GM12874 (cell line): Measurements from ENCODE around the gene CHST3.

Source experiments
- TF ChIP-seq, protein P1 (sequence below): IDR thresholded peaks from 2 replicates; pipeline ENCODE4 v1.5.1; 2011; ENCODE audit warnings: low read depth, mild to moderate bottlenecking, control low read depth, low read length, moderate library complexity; ENCODE audit not compliant: insufficient read depth

CHST3 gene

DNA sequence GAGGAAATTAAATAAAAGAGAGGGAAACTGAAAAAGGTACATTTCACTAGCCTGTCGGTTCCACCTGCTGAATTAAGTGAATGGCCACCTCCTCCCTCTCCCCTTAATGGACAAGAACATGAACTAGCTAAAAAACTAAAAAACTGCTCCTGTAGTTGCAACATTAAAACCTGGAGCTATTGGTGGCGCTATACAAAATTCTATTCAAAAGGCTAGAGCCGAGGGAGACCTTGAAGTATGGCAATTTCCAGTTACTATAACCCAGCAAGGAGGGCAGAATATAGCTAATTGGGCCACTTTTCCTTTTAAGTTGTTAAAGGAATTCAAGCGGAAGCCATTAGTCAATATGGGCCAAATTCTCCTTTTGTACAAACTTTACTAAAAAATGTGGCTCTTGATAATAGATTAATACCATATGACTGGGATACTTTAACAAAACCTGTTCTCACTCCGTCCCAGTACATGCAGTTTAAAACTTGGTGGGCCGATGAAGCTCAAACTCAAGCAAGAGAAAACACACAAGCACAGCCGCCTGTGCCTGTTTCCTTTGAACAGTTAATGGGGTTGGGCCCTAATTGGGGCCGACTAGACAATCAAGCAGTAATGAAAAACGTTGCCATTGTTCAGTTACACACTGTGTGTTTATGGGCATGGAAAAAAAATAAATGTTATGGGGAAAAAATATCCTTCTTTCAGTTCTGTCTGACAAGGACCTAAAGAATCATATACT lies 6.5 kb upstream of the CHST3 start:
- TF ChIP-seq, protein P1, sequence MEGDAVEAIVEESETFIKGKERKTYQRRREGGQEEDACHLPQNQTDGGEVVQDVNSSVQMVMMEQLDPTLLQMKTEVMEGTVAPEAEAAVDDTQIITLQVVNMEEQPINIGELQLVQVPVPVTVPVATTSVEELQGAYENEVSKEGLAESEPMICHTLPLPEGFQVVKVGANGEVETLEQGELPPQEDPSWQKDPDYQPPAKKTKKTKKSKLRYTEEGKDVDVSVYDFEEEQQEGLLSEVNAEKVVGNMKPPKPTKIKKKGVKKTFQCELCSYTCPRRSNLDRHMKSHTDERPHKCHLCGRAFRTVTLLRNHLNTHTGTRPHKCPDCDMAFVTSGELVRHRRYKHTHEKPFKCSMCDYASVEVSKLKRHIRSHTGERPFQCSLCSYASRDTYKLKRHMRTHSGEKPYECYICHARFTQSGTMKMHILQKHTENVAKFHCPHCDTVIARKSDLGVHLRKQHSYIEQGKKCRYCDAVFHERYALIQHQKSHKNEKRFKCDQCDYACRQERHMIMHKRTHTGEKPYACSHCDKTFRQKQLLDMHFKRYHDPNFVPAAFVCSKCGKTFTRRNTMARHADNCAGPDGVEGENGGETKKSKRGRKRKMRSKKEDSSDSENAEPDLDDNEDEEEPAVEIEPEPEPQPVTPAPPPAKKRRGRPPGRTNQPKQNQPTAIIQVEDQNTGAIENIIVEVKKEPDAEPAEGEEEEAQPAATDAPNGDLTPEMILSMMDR: no peak

DNA sequence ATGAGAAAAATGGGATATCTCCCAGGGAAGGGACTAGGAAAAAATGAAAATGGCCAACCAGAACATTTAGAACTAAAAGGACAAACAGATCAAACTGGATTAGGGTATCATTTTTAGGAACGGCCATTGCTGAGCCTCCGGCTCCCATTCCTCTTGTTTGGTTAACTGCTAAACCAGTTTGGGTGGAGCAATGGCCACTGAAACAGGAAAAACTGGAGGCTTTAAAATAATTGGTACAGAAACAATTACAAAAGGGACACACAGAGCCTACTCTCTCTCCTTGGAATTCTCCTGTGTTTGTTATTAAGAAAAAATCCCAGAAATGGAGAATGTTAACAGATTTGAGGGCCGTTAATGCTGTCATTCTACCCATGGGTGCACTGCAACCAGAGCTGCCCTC lies 4.7 kb upstream of the CHST3 start:
- TF ChIP-seq, protein P1: no peak

DNA sequence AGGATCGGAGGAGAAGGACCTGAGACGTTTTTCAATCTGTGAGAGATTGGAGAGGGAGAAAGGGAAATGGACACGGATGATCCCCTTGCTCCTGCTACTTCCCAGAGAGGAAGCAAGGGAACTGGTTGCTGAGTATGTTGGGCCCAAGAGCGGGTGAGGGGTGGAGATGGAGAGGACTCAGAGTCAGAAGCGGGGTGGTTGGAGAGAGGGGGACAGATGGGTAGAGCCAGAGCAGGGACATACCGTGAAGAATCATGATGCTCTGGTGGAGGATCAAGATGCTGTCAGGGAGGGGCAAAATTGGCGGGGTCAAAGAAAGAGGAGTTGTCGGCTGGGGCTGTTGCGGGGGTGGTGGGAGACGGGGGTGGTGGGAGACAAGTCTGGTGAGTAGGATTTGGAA lies 2.4 kb upstream of the CHST3 start:
- TF ChIP-seq, protein P1: no peak

DNA sequence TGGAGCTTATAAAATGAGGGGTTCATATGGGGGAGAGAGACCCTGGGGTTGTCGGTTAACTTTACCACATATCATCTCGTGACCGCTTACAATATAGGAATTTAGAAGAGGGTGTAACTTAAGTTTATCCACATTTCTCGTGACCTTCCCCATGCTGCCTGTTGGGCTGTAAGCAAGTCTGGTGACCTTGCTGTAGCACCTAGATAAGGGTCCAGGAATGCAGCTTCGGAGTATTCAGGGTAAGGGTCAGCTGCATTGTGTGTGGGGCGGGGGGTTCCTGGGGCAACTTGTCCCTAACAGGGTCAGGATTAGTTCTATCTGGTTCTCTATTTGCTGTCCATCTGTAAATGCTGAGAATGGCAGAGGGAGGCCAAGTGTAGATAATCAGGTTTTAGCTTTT lies 1.3 kb upstream of the CHST3 start:
- TF ChIP-seq, protein P1: no peak

DNA sequence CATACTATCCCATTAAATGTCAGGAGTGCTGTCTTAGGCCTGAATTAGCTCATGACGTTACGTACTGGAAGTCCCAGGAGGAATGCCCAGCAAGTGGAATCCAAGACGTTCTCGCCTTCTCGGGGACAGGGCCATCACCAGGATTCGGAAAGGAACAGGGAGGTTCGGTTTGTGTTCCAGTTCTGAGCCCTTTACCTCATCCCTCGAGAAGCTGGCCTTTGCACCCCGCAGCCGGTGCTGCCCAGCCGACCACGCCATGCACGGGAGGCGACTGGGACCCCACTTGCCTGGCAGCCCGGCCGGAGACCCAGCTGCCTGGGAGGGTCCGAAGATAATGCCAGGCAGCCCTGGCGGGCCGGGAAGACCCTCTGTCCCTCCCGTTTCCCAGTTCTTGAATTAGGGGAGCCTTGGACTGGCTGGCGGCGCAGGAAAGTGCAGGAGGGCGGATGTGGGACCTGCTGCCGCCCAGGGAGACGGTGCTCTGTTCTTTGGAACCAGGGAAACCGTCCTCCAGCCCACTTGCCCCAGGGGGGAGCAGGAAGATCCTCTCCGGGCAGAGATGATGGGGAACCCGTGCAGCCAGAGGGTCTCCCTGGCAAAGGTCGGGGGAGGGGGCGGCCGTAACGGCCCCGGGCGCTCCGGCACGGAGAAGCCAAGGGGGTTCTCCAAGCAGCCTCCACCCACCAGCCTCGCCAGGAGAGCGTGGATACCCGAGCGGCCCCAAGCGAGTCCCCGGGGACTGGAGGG lies 671 bp upstream of the CHST3 start:
- TF ChIP-seq, protein P1: no peak

DNA sequence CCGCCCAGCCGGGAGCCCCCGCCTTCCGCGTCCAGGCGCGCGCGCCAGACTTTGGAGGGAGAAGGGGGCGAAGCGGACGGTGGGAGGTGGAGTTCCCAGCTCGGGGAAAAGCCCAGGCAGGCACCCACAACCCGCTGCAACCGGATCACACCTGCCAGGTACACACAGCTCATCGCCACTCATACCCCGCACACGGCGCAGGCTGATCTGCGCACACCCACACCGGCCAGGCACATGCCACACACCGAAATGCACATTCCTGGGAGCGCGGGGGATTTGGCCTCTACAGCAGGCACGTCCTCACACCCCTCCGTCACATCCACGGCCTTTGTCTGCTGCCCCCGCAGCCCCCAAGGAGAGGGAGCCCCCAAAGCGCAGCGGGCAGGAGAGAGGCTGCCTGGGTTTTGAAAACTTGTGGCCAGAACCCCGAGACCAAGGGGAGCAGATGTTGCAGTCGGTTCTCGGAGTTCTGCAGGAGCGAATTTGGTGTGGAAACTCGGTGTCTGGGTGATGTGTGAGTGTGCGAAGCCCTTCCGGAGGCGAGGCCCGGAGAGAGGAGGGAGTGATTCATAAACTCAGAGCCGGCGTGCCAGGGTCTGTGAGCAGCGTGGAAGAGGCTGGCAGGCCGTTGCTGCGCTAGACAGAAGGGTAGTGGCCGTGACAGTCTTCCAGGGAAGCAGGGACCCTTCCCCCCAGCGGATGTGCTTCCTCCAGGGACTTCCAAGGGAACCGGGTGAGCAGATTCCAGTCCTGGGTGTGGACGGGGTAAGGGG lies 734 bp downstream of the CHST3 start:
- TF ChIP-seq, protein P1: no peak

DNA sequence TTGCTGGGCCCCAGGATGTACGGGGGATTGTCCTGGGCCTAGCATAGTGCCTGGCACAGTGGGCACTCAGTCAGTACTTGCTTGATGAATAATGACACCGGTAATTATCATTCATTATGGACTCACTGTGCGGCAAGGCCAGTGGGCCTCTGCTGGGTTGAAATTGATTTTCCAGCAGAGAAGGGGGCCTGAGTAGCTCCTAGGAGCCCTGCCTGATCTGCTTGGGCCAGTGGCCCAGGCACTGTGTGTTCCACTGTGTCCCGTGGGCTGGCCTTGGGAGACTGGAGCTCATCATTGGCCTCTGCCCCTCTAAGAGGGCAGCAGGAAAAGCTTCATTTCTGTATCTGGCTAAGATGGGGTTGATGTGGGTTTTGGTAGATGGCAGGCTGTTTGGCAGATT lies 1.4 kb downstream of the CHST3 start:
- TF ChIP-seq, protein P1: no peak
